ENCODE results near the gene DENND1A.

DNA sequence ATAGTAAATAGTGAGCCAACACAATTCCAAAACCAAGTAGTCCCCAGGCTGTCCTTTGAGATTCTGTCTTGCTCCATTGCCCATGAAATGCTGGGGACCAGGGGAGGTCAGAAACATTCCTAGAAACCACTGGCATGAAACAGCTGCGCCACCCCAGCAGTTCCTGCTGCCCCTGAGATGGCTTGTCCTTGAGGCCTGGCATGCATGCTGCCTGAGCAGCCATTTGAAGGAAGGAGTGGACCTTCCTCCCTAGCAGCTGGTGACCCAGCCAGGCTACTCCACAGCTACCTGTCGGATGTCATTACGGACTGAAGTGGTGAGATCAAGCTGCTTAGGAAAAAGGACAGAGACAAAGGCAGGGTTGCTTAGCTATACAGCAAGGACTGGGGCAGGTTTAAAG lies 260.6 kb downstream of the DENND1A start:
- TF ChIP-seq, protein P1, sequence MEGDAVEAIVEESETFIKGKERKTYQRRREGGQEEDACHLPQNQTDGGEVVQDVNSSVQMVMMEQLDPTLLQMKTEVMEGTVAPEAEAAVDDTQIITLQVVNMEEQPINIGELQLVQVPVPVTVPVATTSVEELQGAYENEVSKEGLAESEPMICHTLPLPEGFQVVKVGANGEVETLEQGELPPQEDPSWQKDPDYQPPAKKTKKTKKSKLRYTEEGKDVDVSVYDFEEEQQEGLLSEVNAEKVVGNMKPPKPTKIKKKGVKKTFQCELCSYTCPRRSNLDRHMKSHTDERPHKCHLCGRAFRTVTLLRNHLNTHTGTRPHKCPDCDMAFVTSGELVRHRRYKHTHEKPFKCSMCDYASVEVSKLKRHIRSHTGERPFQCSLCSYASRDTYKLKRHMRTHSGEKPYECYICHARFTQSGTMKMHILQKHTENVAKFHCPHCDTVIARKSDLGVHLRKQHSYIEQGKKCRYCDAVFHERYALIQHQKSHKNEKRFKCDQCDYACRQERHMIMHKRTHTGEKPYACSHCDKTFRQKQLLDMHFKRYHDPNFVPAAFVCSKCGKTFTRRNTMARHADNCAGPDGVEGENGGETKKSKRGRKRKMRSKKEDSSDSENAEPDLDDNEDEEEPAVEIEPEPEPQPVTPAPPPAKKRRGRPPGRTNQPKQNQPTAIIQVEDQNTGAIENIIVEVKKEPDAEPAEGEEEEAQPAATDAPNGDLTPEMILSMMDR (IDR thresholded peaks at IDR 0.05; ENCODE audit: insufficient read depth, low read length, poor library complexity, severe bottlenecking), result no peak
- no peak for TF ChIP-seq EZH2phosphoT487 (conservative IDR thresholded peaks at IDR 0.05; ENCODE audit: low read length)

Data from SU-DHL-6 (cell line).